GM13976 (cell line): Measurements from ENCODE around the gene MAJIN.

Experiments
- DNase-seq: peaks from one replicate; pipeline ENCODE4 v3.0.0; 2012; ENCODE audit warnings: low spot score
- CTCF ChIP-seq: IDR thresholded peaks from 2 replicates; pipeline ENCODE4 v1.5.1; 2012; ENCODE audit warnings: borderline replicate concordance, mild to moderate bottlenecking; ENCODE audit not compliant: insufficient read depth; ENCODE audit errors: extremely low read depth, missing control alignments, control extremely low read depth
- in situ Hi-C: fragments of 300-500 bp; cut with MboI; formaldehyde crosslinking; loops from one replicate; pipeline ENCODE4 v1.12.0; 2022; ENCODE audit warnings: low sequenced_read_pairs, mixed read lengths, inconsistent platforms; ENCODE audit not compliant: unreplicated experiment

MAJIN gene

GRCh38 chr11:64903291-64903833 is 68.5 kb downstream of the MAJIN start:
- TF ChIP-seq CTCF = no peak
- in situ Hi-C loops = no loop called here

DNA sequence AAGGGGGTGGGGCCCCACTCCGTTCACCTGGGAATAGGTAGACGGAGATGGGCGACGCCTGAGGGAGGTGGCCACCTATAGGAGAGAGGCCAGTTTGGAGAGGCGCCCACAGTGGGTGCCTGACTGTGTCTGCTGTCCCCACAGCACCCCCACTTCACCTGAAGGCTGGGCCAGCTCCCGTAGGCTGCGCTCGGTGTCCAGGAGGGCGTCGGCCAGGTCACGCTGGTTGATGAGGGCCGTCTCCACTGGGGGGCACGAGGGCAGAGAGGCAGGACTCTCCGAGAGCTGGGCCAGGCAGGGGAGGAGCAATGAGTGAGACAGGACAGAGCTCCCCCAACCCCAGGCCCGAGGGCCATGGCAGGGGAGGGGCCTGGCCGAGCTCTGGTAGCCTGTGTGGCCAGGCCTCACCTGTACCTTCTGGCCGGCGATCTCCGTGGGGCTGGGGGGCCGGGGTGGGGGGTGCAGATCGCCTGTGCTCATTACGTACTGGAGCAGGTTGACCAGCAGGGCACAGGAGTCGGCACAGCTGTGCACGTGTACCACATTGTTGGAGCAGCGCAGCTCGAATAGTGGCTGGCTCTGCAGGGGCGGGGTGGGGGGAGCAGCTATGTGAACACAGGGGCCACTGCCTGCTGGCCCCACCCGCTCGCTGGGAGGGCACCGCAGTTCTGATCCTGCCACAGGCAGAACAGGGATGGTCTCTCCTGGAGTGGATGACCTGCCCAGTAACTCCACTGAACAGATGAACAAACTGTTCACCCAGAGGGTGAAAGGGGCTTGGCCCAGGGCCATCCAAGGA is 69.6 kb downstream of the MAJIN start:
- TF ChIP-seq CTCF = no peak
- no peak for DNase-seq
- in situ Hi-C loops = no loop called here

More at GRCh38 chr11:64903291-64903833, 68.5 kb downstream of the MAJIN start:
- DNase-seq = no peak

GRCh38 chr11:64900774-64901173 is 71.1 kb downstream of the MAJIN start:
- in situ Hi-C loops = no loop called here
- no peak for DNase-seq
- no peak for TF ChIP-seq CTCF

GRCh38 chr11:64900263-64900678 is 71.6 kb downstream of the MAJIN start:
- in situ Hi-C loops = no loop called here
- peak; percentile 84 for DNase-seq
- TF ChIP-seq CTCF = no peak

DNA sequence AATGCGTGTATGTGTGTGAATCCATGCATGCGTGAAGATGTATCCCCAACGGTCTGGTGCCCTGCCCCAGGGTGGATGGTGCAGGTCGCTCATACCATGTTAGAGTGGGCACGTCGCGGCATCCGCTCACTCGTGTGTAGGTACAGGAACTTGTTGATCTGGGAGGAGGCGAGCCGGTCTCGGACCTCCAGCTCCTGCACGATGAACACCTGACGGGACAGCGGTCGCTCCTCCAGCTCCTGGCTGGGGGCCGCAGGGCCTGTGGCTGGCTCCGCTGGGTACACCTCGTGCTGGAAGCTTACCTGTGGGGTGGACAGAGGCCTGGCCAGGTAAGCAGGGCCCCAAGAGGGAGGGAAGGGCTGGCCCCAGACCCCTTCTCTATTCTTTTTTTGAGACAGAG is 73.4 kb downstream of the MAJIN start:
- in situ Hi-C loops = no loop called here
- DNase-seq = no peak
- TF ChIP-seq CTCF = no peak

- DNase-seq = no peak
- TF ChIP-seq CTCF = no peak
- in situ Hi-C loops = no loop called here
These were observed 73.8 kb downstream of the MAJIN start for GRCh38 chr11:64898076-64898445.
